HCT116 (cell line): Measurements from ENCODE around the gene SKI.
"Not testable (repeated sequence)": the region's sequence is repeated elsewhere in the genome, so short reads cannot be mapped to it uniquely, and the experiment has no call there.

Experiments used
- CEBPB ChIP-seq: IDR thresholded peaks from 2 replicates; pipeline ENCODE4 v1.6.1; 2012; ENCODE audit warnings: low read depth
- CTCF ChIP-seq, 3 experiments: fragments of 200-600 bp in 1 of 3; sonication (generic) in 1 of 3; IDR thresholded peaks in 2 of 3; conservative IDR thresholded peaks in 1 of 3; 2 replicates each; pipeline ENCODE4 v1.5.1; 2012 to 2017; ENCODE audit warnings: low read depth in 2 of 3, low read length in 2 of 3, antibody characterized with exemption in 1 of 3, borderline replicate concordance in 1 of 3, control low read depth in 1 of 3, mild to moderate bottlenecking in 1 of 3, mixed read lengths in 1 of 3, mixed run types in 1 of 3, moderate library complexity in 1 of 3; ENCODE audit not compliant: insufficient read depth in 1 of 3
- EZH2 ChIP-seq: fragments of 200-600 bp; sonication (generic); IDR thresholded peaks from 2 replicates; pipeline ENCODE4 v1.6.1; 2017; ENCODE audit warnings: antibody characterized with exemption, mixed run types
- EZH2phosphoT487 ChIP-seq: fragments of 200-600 bp; IDR thresholded peaks from 2 replicates; pipeline ENCODE4 v1.6.1; 2018; ENCODE audit warnings: antibody characterized with exemption, borderline replicate concordance
- POLR2AphosphoS5 ChIP-seq: IDR thresholded peaks from 2 replicates; pipeline ENCODE4 v1.6.1; 2011; ENCODE audit warnings: mild to moderate bottlenecking, low read depth, low read length, moderate library complexity
- SIN3A ChIP-seq: IDR thresholded peaks from 2 replicates; pipeline ENCODE4 v1.6.1; 2012; ENCODE audit warnings: low read depth
- YY1 ChIP-seq: IDR thresholded peaks from 2 replicates; pipeline ENCODE4 v1.6.1; 2011; ENCODE audit warnings: low read length, low read depth, moderate library complexity, mild to moderate bottlenecking; ENCODE audit not compliant: insufficient replicate concordance; ENCODE audit errors: extremely low read depth
- ZFX ChIP-seq: fragments of 450-650 bp; IDR thresholded peaks from 2 replicates; pipeline ENCODE4 v1.6.1; 2017
- TF ChIP-seq, protein P1 (sequence below): IDR thresholded peaks from 2 replicates; pipeline ENCODE4 v1.6.1; 2012; ENCODE audit warnings: low read depth

DNA sequence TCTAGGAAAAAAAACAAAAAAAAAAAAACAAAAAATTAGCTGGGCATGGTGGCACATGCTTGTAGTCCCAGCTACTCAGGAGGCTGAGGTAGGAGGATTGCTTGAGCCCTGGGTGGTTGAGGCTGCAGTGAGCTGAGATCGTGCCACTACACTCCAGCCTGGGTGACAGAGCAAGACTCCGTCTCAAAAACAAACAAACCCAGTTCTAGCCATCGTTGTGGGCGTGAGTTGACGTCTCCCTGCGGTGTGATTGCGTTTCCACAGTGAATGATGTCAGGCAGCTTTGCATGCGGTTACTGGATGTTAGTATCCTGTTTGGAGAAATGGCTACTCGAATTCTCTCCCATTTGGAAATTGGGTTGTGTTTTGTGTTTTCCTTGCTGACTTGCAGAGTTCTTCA lies 68.1 kb downstream of the SKI start:
- not testable (repeated sequence) for TF ChIP-seq POLR2AphosphoS5; EZH2phosphoT487; CTCF (IDR thresholded peaks at IDR 0.05 in 2 of 3, conservative IDR thresholded peaks at IDR 0.05 in 1 of 3; ENCODE audit: borderline replicate concordance in 1 of 3, insufficient read depth in 1 of 3, low read depth in 2 of 3, low read length in 2 of 3); EZH2; ZFX; YY1; CEBPB; SIN3A
- TF ChIP-seq, protein P1, sequence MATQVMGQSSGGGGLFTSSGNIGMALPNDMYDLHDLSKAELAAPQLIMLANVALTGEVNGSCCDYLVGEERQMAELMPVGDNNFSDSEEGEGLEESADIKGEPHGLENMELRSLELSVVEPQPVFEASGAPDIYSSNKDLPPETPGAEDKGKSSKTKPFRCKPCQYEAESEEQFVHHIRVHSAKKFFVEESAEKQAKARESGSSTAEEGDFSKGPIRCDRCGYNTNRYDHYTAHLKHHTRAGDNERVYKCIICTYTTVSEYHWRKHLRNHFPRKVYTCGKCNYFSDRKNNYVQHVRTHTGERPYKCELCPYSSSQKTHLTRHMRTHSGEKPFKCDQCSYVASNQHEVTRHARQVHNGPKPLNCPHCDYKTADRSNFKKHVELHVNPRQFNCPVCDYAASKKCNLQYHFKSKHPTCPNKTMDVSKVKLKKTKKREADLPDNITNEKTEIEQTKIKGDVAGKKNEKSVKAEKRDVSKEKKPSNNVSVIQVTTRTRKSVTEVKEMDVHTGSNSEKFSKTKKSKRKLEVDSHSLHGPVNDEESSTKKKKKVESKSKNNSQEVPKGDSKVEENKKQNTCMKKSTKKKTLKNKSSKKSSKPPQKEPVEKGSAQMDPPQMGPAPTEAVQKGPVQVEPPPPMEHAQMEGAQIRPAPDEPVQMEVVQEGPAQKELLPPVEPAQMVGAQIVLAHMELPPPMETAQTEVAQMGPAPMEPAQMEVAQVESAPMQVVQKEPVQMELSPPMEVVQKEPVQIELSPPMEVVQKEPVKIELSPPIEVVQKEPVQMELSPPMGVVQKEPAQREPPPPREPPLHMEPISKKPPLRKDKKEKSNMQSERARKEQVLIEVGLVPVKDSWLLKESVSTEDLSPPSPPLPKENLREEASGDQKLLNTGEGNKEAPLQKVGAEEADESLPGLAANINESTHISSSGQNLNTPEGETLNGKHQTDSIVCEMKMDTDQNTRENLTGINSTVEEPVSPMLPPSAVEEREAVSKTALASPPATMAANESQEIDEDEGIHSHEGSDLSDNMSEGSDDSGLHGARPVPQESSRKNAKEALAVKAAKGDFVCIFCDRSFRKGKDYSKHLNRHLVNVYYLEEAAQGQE = not testable (repeated sequence)
